CD4-positive, alpha-beta T cell treated with Interleukin-17A for 4 hours (primary cell): ENCODE measurements around the gene ARPC5.
"Not testable (repeated sequence)": the region's sequence is repeated elsewhere in the genome, so short reads cannot be mapped to it uniquely, and the experiment has no call there.

Experiments used
- DNase-seq: peaks from one replicate; pipeline ENCODE4 v3.0.0-alpha.2; 2020; ENCODE audit warnings: mixed read lengths

ARPC5 gene

DNA sequence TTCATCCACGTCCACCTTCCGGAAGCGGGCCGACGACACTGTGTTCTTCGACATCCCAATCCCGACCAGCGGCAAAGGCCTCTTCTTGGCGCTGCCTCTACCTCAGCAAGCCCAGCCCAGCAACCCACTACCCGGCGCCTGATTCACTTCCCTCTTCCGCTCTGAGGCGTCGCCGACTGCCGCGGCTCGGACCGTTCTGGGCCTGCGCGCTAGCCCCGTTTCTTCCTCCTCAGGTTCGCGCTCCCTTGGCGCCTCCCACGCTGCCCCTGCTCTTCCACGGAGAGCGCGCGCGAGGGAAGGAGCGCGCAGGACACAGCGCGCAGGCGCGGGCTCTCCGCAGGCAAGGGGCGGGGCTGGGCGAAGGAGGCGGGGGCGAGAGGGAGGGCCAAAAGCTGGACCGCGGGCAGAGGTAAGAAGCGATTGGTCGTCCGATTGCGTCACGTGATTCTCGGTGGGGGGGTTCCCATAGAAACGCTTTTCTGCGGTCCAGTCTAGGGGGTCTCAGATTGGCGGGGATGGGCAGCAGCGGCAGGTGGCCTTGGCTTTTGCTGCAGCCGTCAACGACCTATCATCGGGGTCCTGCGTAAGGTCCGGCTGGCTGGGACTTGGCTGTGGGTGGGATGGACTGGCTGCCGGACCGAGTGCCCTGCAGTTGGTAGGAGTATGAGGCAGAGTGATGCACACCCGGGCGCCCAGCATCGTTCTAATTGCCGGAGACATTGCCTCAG is at the start of gene ARPC5:
ARPC5 (minus strand) TSS at position 178 of the 728 bp plus-strand sequence; CDS start at position 54, 124 bp downstream.
- DNase-seq = peak; percentile 98

DNA sequence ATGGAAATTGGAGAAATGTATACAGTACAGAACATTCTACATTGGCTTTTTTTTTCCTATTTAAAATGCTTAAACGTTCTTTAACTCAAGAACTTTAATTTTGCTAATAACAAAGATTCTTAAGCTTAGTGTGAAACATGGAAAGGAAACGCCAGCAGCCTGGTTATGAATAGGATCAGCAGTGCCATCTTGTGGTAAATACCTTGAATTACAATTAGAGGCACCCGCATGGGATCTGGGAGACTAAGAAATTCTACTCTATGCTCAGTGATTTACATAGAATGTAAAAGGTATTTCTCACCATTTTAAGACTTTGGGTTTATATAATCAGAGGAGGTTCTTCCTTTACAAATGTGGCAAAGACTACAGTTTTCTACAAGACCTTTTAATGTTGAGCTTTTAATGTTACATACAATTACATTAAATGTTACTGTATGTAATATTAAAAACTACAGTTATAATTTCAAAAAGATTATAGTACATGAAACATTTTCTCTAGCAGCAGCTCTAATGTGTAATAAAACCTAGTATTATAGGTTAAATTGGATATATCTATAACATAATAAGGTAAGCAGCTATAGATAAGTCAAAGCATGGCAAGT is 49.6 kb upstream of the ARPC5 start:
- peak; percentile 30 for DNase-seq

DNA sequence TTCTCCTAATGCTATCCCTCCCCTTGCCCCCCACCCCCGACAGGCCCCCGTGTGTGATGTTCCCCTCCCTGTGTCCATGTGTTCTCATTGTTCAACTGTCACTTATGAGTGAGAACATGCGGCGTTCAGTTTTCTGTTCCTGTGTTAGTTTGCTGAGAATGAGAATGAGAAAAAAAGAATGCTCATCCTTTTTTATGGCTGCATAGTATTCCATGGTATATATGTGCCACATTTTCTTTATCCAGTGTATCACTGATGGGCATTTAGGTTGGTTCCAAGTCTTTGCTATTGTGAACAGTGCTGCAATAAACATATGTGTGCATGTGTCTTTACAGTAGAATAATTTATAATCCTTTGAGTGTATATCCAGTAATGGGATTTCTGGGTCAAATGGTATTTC is 43.8 kb upstream of the ARPC5 start:
- not testable (repeated sequence) for DNase-seq

DNA sequence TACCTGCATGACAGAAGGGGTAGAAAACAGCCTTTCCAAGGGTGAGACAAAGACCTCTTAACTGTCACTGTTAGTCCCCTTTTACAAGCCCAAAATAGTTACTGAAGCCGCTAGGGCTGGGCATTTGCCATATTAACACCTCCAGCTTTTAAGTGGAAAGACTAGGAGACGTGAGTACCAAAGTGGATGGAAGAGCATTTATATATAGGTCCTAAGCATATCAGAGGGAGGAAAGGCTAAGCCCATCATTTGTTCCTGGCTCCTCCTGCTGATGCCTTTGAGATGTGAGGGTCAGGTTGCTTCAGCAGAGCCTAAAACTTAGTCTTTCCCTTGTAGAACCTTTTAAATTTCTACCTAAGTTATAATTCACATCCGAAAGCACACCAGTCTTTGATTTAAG is 43.2 kb upstream of the ARPC5 start:
- DNase-seq = no peak

DNA sequence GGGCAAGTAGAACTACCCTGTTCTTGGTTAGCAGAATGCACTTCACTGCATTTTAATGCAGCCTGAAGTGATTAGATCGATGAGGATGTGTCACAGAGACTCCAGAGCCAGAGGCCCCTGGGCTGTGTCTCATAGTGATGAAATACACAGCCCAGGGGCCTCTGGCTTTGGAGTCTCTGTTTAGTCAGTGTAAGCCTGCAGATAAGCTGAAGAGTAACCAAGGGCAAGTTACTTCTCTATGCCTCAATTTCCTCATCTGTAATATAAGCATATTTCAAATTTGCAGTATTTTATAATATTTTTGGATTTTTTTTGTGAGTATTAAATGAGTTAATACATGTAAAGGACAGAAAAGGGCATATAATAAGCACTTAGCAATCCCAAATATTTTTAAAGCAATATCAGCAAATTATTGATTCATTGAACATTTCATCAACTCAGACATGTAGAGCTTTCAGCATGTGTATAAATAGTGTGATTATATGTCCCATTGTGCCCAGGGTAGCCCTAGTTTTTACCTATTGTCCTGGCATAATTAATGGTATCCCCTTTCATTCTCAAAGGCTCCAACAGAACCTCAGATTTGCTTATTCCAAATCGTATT is 41.1 kb upstream of the ARPC5 start:
- DNase-seq = no peak

DNA sequence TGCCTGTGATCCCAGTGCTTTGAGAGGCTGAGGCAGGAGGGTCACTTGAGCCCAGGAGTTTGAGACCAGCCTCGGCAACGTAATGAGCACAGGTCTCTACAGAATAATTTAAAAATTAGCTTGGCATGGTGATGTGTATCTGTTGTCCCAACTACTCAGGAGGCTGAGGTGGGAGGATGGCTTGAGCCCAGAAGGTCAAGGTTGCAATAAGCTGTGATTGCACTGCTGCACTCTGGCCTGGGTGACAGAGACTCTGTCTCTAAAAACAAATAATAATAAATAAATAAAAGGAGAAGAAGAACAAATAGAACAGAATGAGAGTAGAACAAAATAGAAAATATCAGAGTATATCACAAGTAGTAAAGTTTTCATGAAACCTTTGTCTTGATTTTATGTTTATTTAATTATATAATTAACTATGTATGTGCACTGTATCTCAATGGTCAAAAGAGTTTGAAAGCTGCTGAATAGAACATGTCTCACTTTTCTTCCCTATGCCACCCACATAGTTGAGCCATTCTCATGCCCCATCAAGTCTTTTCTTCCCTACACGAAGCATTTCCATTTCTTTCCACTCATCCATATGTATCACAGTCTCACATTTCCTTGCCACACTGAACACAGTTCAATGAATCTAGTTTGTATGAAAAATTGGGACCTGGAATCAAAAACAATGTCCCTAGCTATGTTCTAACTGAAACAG is 40.5 kb upstream of the ARPC5 start:
- DNase-seq = no peak

DNA sequence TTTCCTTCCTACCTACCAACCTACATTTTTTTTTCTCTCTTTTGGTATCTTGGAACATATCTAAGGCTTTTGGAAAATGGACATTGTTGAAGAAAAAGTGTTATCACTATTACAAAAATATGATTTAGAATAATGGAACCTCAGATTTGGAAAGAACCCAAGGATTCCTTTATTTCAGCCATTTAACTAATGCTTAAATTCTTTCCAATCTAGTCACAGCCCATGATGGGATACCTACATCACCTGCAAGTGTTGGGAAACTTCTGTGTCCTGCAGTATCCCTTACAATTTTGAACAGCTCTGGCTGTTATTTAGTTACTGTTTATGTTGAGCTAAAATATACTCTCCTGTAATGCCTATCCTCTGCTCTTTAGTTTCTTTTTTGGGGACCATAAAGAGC is 39.8 kb upstream of the ARPC5 start:
- DNase-seq = no peak

DNA sequence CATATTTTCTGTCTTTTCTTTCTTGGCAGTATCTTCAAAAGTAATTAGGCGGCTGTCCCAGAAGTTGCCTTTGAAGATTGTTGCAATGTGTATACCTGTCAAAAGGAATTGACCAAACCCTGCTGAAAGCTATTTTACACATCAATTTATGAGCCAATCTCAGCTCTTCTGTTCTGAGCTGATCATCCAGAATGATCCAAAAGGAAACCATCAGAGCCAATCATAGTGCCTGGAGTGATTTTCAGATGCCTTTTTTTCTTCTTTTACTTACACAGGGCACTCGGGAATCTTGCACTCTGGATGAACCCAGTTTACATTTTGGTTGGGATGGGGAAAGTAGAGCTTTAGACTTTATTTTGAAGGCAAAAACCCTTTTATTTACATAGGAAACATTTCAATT is 39.3 kb upstream of the ARPC5 start:
- no peak for DNase-seq

DNA sequence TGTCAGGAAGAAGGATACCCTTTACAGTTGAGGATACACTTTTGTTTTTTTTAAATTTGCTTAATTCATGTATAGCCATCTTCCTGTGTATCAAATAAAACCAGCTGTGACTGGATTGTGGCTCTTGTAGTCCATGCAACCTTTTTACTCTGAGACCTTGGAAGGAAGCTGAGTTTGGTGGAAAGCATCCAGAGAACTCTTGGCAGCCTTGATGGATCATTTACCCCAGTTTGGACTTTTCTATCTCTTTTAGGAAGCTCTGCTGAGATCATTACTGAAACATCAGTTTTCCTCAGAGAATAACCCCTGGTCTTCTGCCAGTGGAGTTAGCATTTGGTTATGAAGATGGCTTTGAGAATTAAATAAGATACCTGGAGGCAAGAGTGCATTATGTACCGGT is 38.8 kb upstream of the ARPC5 start:
- DNase-seq = no peak

DNA sequence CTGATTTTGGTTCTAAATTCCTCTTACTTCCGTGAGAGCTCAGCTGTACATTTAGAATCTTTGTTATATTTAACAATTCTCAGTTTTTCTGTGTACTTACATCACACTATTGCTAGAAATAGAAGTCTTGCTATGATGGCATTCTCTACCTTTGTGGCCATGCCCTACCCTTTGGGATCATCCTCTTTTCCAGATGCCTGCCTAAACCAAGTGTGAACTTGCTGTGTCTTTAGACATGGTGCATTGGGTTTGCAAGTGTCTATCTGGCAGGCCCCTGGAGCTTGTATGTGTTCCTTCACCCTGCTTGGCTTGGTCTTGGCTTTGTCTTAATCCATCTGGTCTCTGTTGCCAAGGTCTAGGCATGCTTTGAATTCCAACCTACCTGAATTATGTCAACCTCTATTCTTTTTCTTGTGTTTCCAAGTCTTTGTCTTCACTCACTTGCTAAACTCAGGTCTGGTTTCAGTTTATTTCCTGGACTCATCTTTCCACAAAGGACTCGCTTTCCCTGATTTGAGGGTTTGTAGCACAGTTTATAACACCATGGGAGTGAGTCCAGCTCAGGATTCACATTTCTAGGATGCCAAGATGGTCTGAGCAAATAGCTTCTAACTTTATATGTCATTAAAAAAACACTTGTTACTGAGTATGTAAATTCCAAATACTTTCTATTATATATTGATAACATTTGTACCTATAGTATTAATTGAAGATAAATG is 38.2 kb upstream of the ARPC5 start:
- no peak for DNase-seq

DNA sequence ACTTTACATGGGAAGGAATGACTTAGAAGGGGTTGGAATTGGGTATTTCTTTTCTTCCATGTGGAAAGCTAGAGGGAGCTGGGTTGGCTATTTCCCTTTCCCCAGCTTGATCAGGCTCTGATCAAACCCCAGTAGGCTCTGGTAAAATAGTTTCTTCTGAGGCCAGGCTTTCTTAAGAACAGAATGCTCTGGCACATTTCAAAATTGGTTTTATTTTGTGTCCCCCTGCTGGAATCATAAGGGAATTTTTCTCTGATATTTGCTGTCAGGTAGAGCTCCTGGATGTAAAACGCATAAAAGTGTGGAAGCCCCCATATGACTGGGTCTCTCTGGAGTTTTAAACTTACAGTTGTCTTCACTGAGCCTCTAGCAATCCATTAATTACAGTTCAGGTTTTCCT is 34.6 kb upstream of the ARPC5 start:
- DNase-seq = no peak

DNA sequence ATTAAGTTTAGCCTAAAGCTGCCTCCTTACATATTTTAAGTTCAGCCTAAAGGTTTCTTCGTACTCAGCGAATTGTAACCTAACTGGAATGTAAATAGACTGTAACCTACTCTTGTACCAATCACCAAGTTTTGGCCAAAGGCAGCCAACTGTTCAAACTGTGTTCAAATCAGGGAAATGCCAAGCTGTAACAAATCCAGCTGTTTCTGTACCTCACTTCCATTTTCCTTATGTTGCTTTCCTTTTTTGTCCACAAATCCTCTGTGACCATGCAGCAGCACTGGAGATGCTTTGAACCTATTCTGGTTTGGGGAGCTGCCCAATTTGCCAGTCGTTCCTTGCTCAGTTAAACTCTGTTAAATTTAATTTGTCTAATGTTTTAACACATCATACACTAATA is 20.8 kb upstream of the ARPC5 start:
- DNase-seq = no peak

DNA sequence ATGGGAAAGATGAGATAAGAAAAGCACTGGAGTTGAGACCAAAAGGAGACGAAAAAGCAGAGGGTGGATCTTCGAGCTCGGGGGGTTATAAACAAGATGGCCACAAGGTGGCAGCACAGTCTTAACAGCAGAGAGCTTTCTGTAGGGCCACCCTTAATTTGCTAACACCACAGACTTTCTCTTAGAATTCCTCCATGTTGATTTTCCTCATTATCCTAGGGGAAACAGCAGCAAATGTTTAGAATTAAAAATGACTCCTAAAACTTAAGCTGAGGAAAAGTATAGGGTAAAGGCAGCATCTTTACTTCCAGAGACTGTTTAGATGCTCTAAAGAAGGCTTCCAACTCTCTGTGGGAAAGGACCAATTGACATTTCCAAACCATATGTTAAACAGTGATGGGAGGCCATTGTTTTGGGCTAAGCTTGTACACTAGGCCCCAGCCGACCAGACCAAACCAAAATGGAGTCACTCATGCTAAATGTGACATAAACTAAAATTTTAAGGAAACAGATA is 20.0 kb upstream of the ARPC5 start:
- peak; percentile 87 for DNase-seq

DNA sequence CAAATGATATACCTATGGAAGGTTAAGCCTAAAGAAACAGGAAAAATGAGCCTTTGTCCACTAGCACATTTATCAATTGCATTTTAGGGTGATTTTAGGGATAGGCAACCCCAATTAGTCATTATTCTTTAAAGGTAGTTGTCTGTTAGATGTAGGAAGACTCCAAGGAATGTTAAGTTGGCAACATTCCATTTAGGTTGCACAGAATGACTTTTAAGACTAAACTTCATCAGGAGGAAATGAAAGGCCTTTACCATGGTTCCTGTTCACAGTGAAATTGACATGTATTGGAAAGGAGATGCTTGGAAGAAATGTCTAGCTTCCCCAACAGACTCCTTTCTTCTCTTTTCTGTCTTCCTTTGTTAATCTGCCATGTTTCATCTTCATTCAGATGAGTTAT is 19.1 kb upstream of the ARPC5 start:
- DNase-seq = no peak

DNA sequence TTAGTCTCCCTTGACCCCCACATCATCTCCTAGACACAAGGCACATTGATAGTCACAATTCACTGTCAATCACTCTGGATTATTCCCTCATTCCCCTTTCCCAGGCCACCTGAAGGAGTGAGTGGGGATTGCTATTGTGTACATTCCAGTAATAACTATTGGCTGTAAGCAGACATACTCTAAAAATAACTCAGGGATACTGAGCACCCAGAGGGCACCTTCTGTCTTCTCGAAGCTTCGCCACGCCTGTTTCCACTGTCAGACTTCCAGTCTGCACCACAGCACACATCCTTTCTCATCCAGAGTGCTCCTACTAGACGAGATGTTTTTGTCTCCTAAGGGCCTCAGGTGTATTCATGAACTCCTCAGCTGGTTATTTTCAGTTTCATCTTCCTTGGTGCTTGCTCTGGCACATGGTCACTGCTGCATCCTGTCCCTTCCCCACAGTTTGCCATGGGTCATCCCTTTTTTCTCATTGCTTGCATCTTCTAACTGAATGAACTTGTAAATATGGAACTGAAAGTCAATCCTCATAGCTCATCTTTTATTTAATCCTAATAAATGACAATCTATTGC is 18.4 kb upstream of the ARPC5 start:
- no peak for DNase-seq

DNA sequence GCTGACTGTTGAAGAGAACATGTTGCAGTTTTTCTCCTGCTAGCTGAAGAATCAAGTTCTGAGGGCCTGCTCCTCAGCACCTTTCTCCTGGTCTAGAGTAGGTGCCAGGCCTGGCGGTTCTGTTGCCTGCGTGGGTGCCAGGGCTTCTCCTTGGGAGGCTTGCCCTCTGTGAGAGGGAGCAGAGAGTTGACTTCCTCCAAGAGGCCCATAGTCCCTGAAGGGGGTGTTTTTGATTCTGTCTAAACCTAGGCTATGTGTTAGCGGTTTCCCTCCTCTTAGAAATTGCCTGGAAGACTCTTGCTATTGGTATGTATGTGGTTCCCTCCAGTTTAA is 17.8 kb upstream of the ARPC5 start:
- no peak for DNase-seq

DNA sequence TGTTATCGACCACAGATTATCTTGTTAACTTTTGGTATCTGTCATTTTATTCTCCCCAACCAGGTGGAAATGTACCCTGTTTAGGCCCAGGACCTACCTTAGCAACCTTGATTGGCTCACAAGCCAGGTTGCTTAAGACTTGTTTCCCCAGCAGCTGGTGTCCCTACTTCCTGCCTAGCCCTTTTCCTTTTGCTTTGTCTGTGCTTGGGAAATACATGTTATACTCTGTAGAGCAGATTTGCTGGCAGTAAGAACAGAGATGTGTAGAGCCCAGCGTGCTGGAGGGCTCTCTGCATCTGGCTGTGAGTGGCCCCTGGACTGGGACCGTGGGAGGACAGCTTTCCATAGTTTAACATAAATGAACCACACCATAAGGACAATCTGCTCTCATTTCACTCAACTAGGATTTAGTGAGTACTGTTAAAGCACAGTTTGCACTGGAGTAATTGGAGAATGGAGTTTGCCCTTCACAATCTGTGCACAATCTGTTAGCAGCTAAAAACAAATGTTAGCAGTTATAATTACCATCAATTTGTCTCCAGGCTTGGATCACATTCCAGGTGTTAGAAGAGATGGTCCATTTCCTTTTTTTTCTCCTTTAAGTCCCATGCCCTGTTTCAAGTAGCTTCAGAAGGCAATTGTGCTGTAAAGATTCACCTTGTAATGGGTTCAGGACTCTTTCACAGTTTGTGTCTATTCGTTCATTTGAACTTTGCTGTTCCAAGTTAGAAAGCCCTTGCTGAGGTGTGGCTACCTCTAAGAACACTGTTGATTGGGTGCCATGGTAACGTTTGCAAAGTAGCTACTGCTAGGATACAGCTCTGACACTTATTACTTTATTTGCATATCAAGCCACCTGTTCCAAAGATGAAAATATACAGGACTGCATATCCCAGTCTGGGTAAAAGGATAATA is 17.2 kb upstream of the ARPC5 start, which contains the start of gene APOBEC4:
APOBEC4 (minus strand) TSS at position 770 of the 915 bp plus-strand sequence. CDS start 4,535 bp downstream, outside the sequence.
- peak; percentile 18 for DNase-seq

DNA sequence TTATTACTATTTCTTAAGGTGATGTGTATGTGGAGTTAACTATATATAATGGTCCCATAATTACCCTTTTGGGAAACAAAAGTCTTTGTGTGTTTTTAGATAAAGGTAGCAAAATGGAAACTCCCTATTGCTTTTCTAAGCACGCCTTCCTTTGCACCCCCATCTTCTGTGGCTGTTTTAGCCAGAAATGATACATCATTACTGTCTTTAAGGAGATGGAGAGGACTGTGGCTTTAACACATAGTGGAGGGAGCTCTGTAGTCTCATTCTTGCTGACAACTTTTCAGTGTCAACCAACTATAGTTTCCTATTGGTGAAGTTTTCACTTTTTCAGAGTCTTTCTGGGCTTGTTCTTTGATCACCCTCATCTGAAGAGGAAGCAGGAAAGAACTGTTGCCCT is 16.5 kb upstream of the ARPC5 start:
- peak; percentile 8 for DNase-seq

DNA sequence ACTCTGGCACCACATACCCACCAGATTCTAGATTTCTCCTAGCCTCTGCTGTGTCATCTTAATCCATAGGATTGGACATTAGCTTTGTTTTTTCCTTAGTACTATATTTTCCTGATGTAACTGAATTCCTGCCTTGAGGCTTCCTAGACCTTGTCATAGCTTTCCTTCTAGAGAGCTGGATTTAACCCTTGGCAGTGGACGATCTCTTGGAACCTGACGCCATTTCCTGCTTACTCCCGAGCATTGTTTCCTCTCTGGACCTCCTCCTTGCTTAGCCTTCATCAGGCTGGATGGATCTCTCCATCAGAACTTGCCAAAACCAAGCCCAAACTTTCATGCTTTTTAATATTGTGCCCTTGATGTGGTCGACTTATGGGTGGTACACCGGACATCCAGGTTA is 16.0 kb upstream of the ARPC5 start:
- DNase-seq = no peak

DNA sequence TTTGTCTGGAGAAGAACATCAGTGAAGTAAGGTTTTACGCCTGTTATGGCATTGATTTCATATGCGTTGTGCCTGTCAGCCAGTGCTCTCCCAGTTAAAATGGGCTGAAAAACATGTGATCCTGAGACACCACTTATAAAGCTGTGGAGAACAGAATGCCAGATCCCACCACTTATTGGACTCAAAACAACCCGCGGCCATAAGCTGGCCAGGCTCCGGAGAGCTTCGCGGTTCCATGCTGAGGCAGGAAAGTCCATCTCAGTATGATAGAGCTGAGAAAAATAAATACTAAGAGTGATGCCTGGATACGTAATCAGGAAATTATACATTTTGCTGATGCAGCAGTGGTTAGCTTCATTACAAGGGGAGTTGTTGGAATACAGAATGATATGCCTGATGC is 12.5 kb upstream of the ARPC5 start:
- DNase-seq = no peak

DNA sequence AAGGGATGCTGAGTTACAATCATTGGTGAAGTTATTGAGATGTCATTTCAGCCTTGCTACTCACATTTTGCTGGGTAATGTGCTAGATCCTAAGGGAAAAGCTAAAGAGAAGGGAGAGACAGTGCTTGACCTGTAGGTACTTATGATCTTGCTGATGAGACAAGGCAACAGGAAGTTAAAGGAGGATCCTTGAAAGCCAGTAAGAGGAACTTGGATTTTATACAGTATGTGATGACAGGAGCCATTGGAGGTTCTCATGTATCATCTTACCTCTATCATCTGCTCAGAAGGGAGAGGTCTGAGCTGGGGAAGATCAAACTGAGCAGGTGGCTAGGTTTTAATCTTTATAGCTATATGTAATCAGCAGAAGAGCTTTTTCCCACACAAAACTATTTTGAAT is 11.2 kb upstream of the ARPC5 start:
- DNase-seq = no peak
